Epidermal melanocyte (primary cell): Measurements from ENCODE around the gene PEMT.
A peak's percentile ranks its signal among the peaks of the same experiment; 100 is the strongest.
"Not testable (repeated sequence)": the region's sequence is repeated elsewhere in the genome, so short reads cannot be mapped to it uniquely, and the experiment has no call there.

ENCODE experiments used
- DNase-seq: peaks from one replicate; pipeline ENCODE4 v3.0.0; 2011; ENCODE audit warnings: low spot score; ENCODE audit not compliant: insufficient read length

Gene PEMT

GRCh38 chr17:17591355-17592298, at the start of gene PEMT:
Gene PEMT (minus strand): TSS chr17:17591708. CDS start chr17:17591626, 82 bp downstream.
- peak; percentile 83 for DNase-seq

GRCh38 chr17:17639661-17640270, 48.3 kb upstream of the PEMT start:
- DNase-seq: not testable (repeated sequence)

- DNase-seq: no peak
Observed at GRCh38 chr17:17638467-17638866, 47.0 kb upstream of the PEMT start.

GRCh38 chr17:17636272-17636885, 44.9 kb upstream of the PEMT start:
- DNase-seq: no peak

- DNase-seq: not testable (repeated sequence)
Observed at GRCh38 chr17:17635537-17636271, 44.2 kb upstream of the PEMT start.

GRCh38 chr17:17635126-17635525, 43.6 kb upstream of the PEMT start:
- DNase-seq: no peak

- DNase-seq: no peak
Observed at GRCh38 chr17:17633310-17633709, 41.8 kb upstream of the PEMT start.

GRCh38 chr17:17632690-17633089, 41.2 kb upstream of the PEMT start:
- DNase-seq: not testable (repeated sequence)

- no peak for DNase-seq
Observed at GRCh38 chr17:17628388-17629008, 37.0 kb upstream of the PEMT start.

- DNase-seq: no peak
Observed at GRCh38 chr17:17626840-17627239, 35.3 kb upstream of the PEMT start.

- no peak for DNase-seq
Observed at GRCh38 chr17:17626151-17626805, 34.8 kb upstream of the PEMT start.

GRCh38 chr17:17624741-17625140, 33.2 kb upstream of the PEMT start:
- no peak for DNase-seq

- no peak for DNase-seq
Observed at GRCh38 chr17:17623904-17624303, 32.4 kb upstream of the PEMT start.

GRCh38 chr17:17621254-17621653, 29.7 kb upstream of the PEMT start:
- DNase-seq: no peak

GRCh38 chr17:17613708-17614114, 22.2 kb upstream of the PEMT start:
- peak; percentile 74 for DNase-seq

GRCh38 chr17:17612085-17613022, 20.8 kb upstream of the PEMT start:
- no peak for DNase-seq

- no peak for DNase-seq
Observed at GRCh38 chr17:17609121-17609520, 17.6 kb upstream of the PEMT start.

GRCh38 chr17:17606416-17607000, 15.0 kb upstream of the PEMT start:
- DNase-seq: no peak

GRCh38 chr17:17605729-17606088, 14.2 kb upstream of the PEMT start:
- DNase-seq: peak; percentile 58
